Activated CD4-positive, alpha-beta T cell treated with anti-CD3 and anti-CD28 coated beads, Interleukin-2, amount 50 U/mL, for 48 hours (primary cell): ENCODE data around the gene SYTL2.

ENCODE experiments used
- DNase-seq, 2 experiments: peaks; one replicate each; pipeline ENCODE4 v3.0.0-alpha.2; 2020

Gene SYTL2

DNA sequence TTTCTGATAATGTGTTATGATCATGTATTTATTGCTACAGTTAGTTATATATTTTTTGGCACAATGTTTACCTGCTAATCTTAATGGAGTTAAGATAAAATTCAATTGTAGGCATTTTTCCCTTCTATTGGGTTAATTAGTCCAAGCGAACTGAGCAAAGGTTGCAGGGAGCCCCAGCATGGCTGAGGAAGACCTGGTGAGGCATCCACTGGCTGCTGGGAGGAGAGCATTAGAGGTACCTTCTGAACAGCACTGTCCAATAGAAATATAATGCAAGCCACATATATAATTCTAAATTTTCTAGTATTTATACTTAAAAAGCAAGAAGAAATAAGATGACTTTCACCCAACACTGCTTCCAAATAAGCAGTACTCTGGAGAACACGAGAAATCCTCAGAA, 163.9 kb downstream of the SYTL2 start:
- DNase-seq: no peak
